Panc1 (cell line): Measurements from ENCODE around the gene SCD5. TPM values are rescaled to one million over a fixed set of nuclear protein-coding genes. Genes with fewer than 3 reads are reported as not detected.

ENCODE experiments used
- ATAC-seq: fragments of 200-7000 bp; cut with Tn5 transposase; 2 replicates; pipeline ENCODE4 v1.9.1; 2020; ENCODE audit warnings: mild to moderate bottlenecking, moderate library complexity
- BruUV-seq: library from RNA; stranded (reverse); fragments of 400-500 nt; replicated peaks from 2 replicates; lab custom pipeline; 2021; lab: Mats Ljungman, UMichigan
- CTCF ChIA-PET: fragments of 300-600 bp; sonication (Branson Sonifier 250); formaldehyde crosslinking; loops from one replicate; lab custom pipeline; 2022; ENCODE audit warnings: antibody characterized with exemption; lab: Charles Lee
- POLR2A ChIA-PET: fragments of 300-600 bp; sonication (Branson Sonifier 250); formaldehyde crosslinking; loops from one replicate; lab custom pipeline; 2022; ENCODE audit warnings: antibody characterized with exemption; lab: Charles Lee
- DNase-seq: peaks from one replicate; pipeline ENCODE4 v3.0.0-alpha.2; 2010; ENCODE audit warnings: low read depth, low spot score
- H3K27ac ChIP-seq: 2 replicates; pipeline ENCODE4 v1.5.1; 2011; ENCODE audit warnings: mild to moderate bottlenecking, low read length, inconsistent platforms
- H3K27me3 ChIP-seq: fragments of 200-500 bp; sonication (Bioruptor generic); 2 replicates; pipeline ENCODE4 v1.6.0; 2014; ENCODE audit warnings: low read length, inconsistent platforms; ENCODE audit not compliant: control insufficient read depth, insufficient read depth
- H3K36me3 ChIP-seq: fragments of 200-500 bp; sonication (Bioruptor generic); 2 replicates; pipeline ENCODE4 v1.5.1; 2014; ENCODE audit warnings: inconsistent platforms, mild to moderate bottlenecking, low read length, moderate library complexity; ENCODE audit not compliant: control insufficient read depth, insufficient read depth
- H3K4me1 ChIP-seq: 2 replicates; pipeline ENCODE4 v1.5.1; 2011; ENCODE audit warnings: inconsistent platforms, mild to moderate bottlenecking, low read length, moderate library complexity; ENCODE audit not compliant: control insufficient read depth, insufficient read depth
- H3K4me3 ChIP-seq, 2 experiments: 2 replicates each; pipeline ENCODE4 v1.5.1; 2011 to 2012; ENCODE audit warnings: low read depth in 2 of 2, low read length in 2 of 2, mild to moderate bottlenecking in 2 of 2, inconsistent platforms in 1 of 2, moderate library complexity in 1 of 2
- H3K9me3 ChIP-seq: fragments of 200-500 bp; sonication (Bioruptor generic); 2 replicates; pipeline ENCODE4 v1.5.1; 2014; ENCODE audit warnings: low read depth, mild to moderate bottlenecking, inconsistent platforms, low read length, moderate library complexity; ENCODE audit not compliant: control insufficient read depth, insufficient read depth
- CTCF ChIP-seq: fragments of 450-650 bp; IDR thresholded peaks from 2 replicates; pipeline ENCODE4 v1.5.1; 2017; ENCODE audit warnings: mild to moderate bottlenecking
- POLR2AphosphoS5 ChIP-seq: IDR thresholded peaks from 2 replicates; pipeline ENCODE4 v1.6.1; 2012; ENCODE audit warnings: mild to moderate bottlenecking, low read depth, low read length, moderate library complexity
- REST ChIP-seq, 2 experiments: IDR thresholded peaks; 2 replicates each; pipeline ENCODE4 v1.6.1; 2011 to 2012; ENCODE audit warnings: low read depth in 2 of 2, control low read depth in 1 of 2, low read length in 1 of 2, mild to moderate bottlenecking in 1 of 2, moderate library complexity in 1 of 2; ENCODE audit not compliant: insufficient read depth in 1 of 2
- SIN3A ChIP-seq: IDR thresholded peaks from 2 replicates; pipeline ENCODE4 v1.6.1; 2012; ENCODE audit warnings: low read depth, mild to moderate bottlenecking, low read length, moderate library complexity, borderline replicate concordance; ENCODE audit not compliant: insufficient read depth
- TCF7L2 ChIP-seq: IDR thresholded peaks from 2 replicates; pipeline ENCODE4 v1.6.1; 2011; ENCODE audit warnings: mild to moderate bottlenecking, low read depth, low read length, inconsistent platforms
- in situ Hi-C: cut with HindIII; loops from 2 replicates; pipeline ENCODE4 v1.10.0; 2016; ENCODE audit warnings: low sequenced_read_pairs, low pct_unique_long_range_greater_than_20kb
- intact Hi-C: fragments of 100-400 bp; cut with micrococcal nuclease; formaldehyde crosslinking; loops from one replicate; pipeline ENCODE4 v1.10.0; 2022; ENCODE audit not compliant: unreplicated experiment
- total RNA-seq: library from RNA; stranded (reverse); gene quantifications from one replicate; pipeline ENCODE4 v1.2.1, GENCODE V29; 2021; ENCODE audit not compliant: unreplicated experiment

SCD5 gene
- total RNA-seq, 1 experiment from 2014 or later = 2.0 TPM

DNA sequence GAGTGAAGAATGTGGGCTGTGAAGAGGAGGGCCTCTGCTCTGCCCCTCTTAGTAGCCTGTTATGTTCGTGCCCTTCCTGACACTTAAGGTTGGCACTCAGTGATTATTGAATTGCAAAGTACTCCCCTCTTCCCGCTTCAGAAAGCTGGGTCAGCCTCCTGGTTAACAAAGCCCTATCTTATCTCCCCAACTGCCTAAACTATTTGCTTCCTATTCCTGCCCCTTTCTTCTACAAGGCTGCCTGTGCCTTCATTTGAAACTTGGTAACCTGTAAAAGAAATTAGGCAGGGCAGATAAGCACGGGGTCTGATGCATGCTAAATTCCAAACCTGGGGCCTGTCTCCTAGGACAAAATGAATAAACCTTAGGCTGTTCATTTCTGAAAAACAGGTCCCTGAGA is 213.7 kb downstream of the SCD5 start:
- ATAC-seq (no peak), DNase-seq (no peak)
- intact Hi-C loops = no loop called here
- Histone ChIP-seq H3K9me3 (no peaks in the 10 kb centered on the region), H3K27ac (no peak overlapping the region), H3K27me3 (peaks cover 2% of the 10 kb centered on the region; the same call in 1 of the 2 replicates), H3K4me3 (no peak overlapping the region), H3K36me3 (no peaks in the 10 kb centered on the region), H3K4me1 (no peaks in the 10 kb centered on the region)
- ChIA-PET POLR2A (no interaction called here), CTCF (no interaction called here)
- in situ Hi-C loops = no loop called here
- TF ChIP-seq REST (IDR thresholded peaks at IDR 0.05; ENCODE audit: insufficient read depth in 1 of 2, low read depth in 2 of 2, low read length in 1 of 2) = no peak
- TF ChIP-seq CTCF = no peak
- TF ChIP-seq SIN3A = no peak
- no peak for TF ChIP-seq POLR2AphosphoS5
- no peak for TF ChIP-seq TCF7L2
- no TSS peak for BruUV-seq

GRCh38 chr4:82583897-82584587 is 214.6 kb downstream of the SCD5 start:
- in situ Hi-C loops = no loop called here
- ChIA-PET CTCF (no interaction called here), POLR2A (no interaction called here)
- Histone ChIP-seq H3K27me3 (no peaks in the 10 kb centered on the region), H3K4me1 (no peaks in the 10 kb centered on the region), H3K27ac (no peak overlapping the region), H3K9me3 (no peaks in the 10 kb centered on the region), H3K4me3 (no peak overlapping the region), H3K36me3 (no peaks in the 10 kb centered on the region)
- BruUV-seq = no TSS peak
- intact Hi-C loops = no loop called here
- ATAC-seq (no peak), DNase-seq (no peak)
- no peak for TF ChIP-seq POLR2AphosphoS5
- no peak for TF ChIP-seq REST (IDR thresholded peaks at IDR 0.05; ENCODE audit: insufficient read depth in 1 of 2, low read depth in 2 of 2, low read length in 1 of 2)
- no peak for TF ChIP-seq CTCF
- no peak for TF ChIP-seq TCF7L2
- TF ChIP-seq SIN3A = no peak
